ENCODE measurements around the gene SF3B3. TPM values are rescaled to one million over a fixed set of nuclear protein-coding genes. Genes with fewer than 3 reads are reported as not detected.

Gene SF3B3
- 75.9 and 81.7 TPM in 2 replicates for polyA plus RNA-seq (2012; rRNA removed)
- polyA plus RNA-seq (2012; cell fraction: cytosol; rRNA removed) = 58.5 and 71.3 TPM in 2 replicates
- 160 and 164 TPM in 2 replicates for polyA plus RNA-seq (2012; cell fraction: nucleus; rRNA removed)

GRCh38 chr16:70523743-70524398 lies at the start of gene SF3B3:
TSS of gene SF3B3 (plus strand) at chr16:70523816. CDS start at chr16:70526657, 2,841 bp downstream.
- H3K36me3 ChIP-seq (replicated peaks in 1 of 2; ENCODE audit: control insufficient read depth in 1 of 2, insufficient read depth in 2 of 2, low read length in 1 of 2) = peaks cover 15 to 35% of the 10 kb centered on the region in 2 experiments
- ChIA-PET CTCF (interaction anchor here (1.0 to 1.8 kb wide), 2 partner anchors 115 to 130 kb away, joined by 3 read pairs; no protein-coding TSS in a partner anchor), POLR2A (interaction anchor here (1.0 kb wide), 2 partner anchors 8 to 130 kb away, joined by 3 read pairs; no protein-coding TSS in a partner anchor)
- H3K9me3 ChIP-seq = no peaks in the 10 kb centered on the region
- no peaks in the 10 kb centered on the region for H3K9me2 ChIP-seq
- H4K20me1 ChIP-seq (ENCODE audit: insufficient read depth) = peaks cover 31% of the 10 kb centered on the region
- 1% methylated on average over 24 of the region's 32 CpGs for WGBS (ENCODE audit: low lambda C conversion rate)
- no peaks in the 10 kb centered on the region for H3K27me3 ChIP-seq (ENCODE audit: insufficient read depth)
- DNase-seq = peak; percentile 78
- H2AFZ ChIP-seq (ENCODE audit: low read depth) = peak within 1 kb of the TSS; percentile 86
- peaks cover 46% of the 10 kb centered on the region for H3F3A ChIP-seq (replicated peaks; ENCODE audit: insufficient read depth)
- peak within 1 kb of the TSS; percentile 89 for H3K9ac ChIP-seq
- H3K4me1 ChIP-seq (ENCODE audit: control insufficient read depth in 1 of 2, insufficient read depth in 2 of 2, low read depth in 1 of 2, low read length in 1 of 2) = peaks cover 14 to 31% of the 10 kb centered on the region in 2 experiments
- peaks cover 93% of the 10 kb centered on the region for H3K79me2 ChIP-seq (ENCODE audit: insufficient read depth)
- H3K27ac ChIP-seq (ENCODE audit: low read depth in 2 of 2, low read length in 1 of 2) = peak within 1 kb of the TSS; percentile 84 to 85
- H3K4me2 ChIP-seq = peak within 1 kb of the TSS; percentile 91
- H3K4me3 ChIP-seq (ENCODE audit: low read depth in 2 of 2, low read length in 1 of 2) = peak within 1 kb of the TSS; percentile 72 to 90
- TF ChIP-seq USF2 (IDR thresholded peaks at IDR 0.05; ENCODE audit: borderline replicate concordance, low read depth, low read length) (no peak), REST (IDR thresholded peaks at IDR 0.05; ENCODE audit: low read depth, low read length) (peak; percentile 74), JUND (IDR thresholded peaks at IDR 0.05) (no peak), ELF1 (IDR thresholded peaks at IDR 0.05) (peak; percentile 11; the same call in 1 of the 2 replicates), MAX (IDR thresholded peaks at IDR 0.05; ENCODE audit: low read depth) (peak; percentile 92), POLR2AphosphoS5 (IDR thresholded peaks at IDR 0.05; ENCODE audit: low read depth, low read length) (peak; percentile 94), MXI1 (IDR thresholded peaks at IDR 0.05; ENCODE audit: low read depth, low read length) (peak; percentile 56), TAF1 (IDR thresholded peaks at IDR 0.05; ENCODE audit: borderline replicate concordance, low read depth, low read length) (peak; percentile 98), YY1 (IDR thresholded peaks at IDR 0.05; ENCODE audit: low read depth) (peak; percentile 91), GABPA (IDR thresholded peaks at IDR 0.05; ENCODE audit: low read depth) (peak; percentile 56; the same call in 1 of the 2 replicates), RCOR1 (IDR thresholded peaks at IDR 0.05; ENCODE audit: low read length) (no peak), CHD2 (IDR thresholded peaks at IDR 0.05; ENCODE audit: low read length, partially characterized antibody) (no peak), RAD21 (IDR thresholded peaks at IDR 0.05; ENCODE audit: low read length) (no peak)

Data from SK-N-SH (cell line).